Measurements from ENCODE around the gene CAPZB. TPM values are rescaled to one million over a fixed set of nuclear protein-coding genes. Genes with fewer than 3 reads are reported as not detected.

The CAPZB gene
- total RNA-seq, 1 experiment from 2014 or later: 348 TPM

DNA sequence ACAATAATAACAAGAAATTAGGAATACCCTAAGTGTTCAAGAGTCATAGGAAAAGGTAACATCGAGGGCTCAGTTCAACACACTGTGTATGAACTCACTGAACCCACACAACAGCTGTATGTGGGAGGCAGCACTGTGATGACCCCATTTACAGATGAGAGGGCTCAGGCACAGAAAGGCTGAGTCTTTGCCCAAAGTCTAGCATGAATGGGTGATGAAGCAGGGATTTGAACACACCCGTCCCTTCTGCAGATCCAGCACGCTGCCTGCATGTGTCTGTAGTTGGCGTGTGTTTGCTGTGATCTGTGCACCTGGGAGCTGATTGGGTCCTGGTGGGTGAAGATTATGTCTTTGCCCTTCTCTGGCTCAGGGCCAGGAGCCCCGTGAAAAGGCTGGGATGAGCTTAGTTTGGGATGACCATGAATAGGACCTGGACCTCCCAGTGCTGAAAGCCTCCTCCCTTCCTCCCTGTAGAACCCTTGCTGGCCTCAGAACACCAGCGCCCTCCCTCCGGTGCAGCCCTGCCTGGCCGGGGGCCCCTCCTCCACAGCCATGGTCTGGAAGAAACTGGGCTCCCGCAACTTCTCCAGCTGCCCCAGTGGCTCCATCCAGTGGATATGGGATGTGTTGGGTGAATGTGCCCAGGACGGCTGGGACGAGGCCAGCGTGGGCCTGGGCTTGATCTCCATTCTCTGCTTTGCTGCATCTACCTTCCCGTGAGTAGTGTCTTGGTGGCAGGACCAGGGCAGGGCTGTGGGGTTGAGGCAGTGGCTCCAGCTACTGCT, 168.0 kb downstream of the CAPZB start:
- TF ChIP-seq, protein P1, sequence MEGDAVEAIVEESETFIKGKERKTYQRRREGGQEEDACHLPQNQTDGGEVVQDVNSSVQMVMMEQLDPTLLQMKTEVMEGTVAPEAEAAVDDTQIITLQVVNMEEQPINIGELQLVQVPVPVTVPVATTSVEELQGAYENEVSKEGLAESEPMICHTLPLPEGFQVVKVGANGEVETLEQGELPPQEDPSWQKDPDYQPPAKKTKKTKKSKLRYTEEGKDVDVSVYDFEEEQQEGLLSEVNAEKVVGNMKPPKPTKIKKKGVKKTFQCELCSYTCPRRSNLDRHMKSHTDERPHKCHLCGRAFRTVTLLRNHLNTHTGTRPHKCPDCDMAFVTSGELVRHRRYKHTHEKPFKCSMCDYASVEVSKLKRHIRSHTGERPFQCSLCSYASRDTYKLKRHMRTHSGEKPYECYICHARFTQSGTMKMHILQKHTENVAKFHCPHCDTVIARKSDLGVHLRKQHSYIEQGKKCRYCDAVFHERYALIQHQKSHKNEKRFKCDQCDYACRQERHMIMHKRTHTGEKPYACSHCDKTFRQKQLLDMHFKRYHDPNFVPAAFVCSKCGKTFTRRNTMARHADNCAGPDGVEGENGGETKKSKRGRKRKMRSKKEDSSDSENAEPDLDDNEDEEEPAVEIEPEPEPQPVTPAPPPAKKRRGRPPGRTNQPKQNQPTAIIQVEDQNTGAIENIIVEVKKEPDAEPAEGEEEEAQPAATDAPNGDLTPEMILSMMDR (conservative IDR thresholded peaks at IDR 0.05): peak; percentile 54
- no peaks in the 10 kb centered on the region for H3K9me3 Mint-ChIP-seq
- Histone ChIP-seq H4K91ac (ENCODE audit: insufficient read length, low read depth, low read length) (no peak overlapping the region), H2AK5ac (ENCODE audit: insufficient read length, low read length) (no peak overlapping the region), H3K9ac (ENCODE audit: extremely low read depth, insufficient read length, low read length) (no peak overlapping the region), H3K4me1 (ENCODE audit: insufficient read depth, low read length) (no peaks in the 10 kb centered on the region), H3K14ac (ENCODE audit: insufficient read depth, low read length) (no peak overlapping the region), H2BK12ac (ENCODE audit: insufficient read length, low read depth, low read length) (no peak overlapping the region), H3K4ac (ENCODE audit: low read depth, low read length) (no peak overlapping the region), H2BK20ac (ENCODE audit: low read depth, low read length, poor library complexity, severe bottlenecking) (no peak overlapping the region), H3K23ac (ENCODE audit: insufficient read length, low read depth, low read length) (no peak overlapping the region), H4K5ac (ENCODE audit: insufficient read length, low read depth, low read length) (no peak overlapping the region), H3K18ac (ENCODE audit: insufficient read length, low read depth, low read length) (no peak overlapping the region), H4K20me1 (ENCODE audit: control insufficient read depth, insufficient read depth, insufficient read length) (no peaks in the 10 kb centered on the region), H2BK5ac (ENCODE audit: insufficient read length, low read length) (no peak overlapping the region), H3K56ac (ENCODE audit: insufficient read length, low read depth, low read length) (no peak overlapping the region), H2BK120ac (ENCODE audit: low read depth, low read length, poor library complexity, severe bottlenecking) (no peak overlapping the region), H2BK15ac (ENCODE audit: low read depth, low read length) (no peak overlapping the region), H3K79me2 (ENCODE audit: insufficient read depth, low read length) (no peaks in the 10 kb centered on the region), H4K8ac (replicated peaks; ENCODE audit: insufficient read length, low read depth, low read length) (no peak overlapping the region), H3K9me3 (ENCODE audit: control insufficient read depth, low read depth, low read length) (no peaks in the 10 kb centered on the region), H3K27ac (ENCODE audit: insufficient read length, low read depth, low read length) (no peak overlapping the region), H3T11ph (ENCODE audit: low read length) (no peak overlapping the region), H3K27me3 (ENCODE audit: insufficient read depth, low read length) (no peaks in the 10 kb centered on the region), H2AFZ (ENCODE audit: low read length) (no peak overlapping the region), H3K23me2 (ENCODE audit: insufficient read length, low read depth, low read length, poor library complexity, severe bottlenecking) (peaks cover 5% of the 10 kb centered on the region), H3K79me1 (ENCODE audit: insufficient read depth, low read depth, low read length, poor library complexity, severe bottlenecking) (no peaks in the 10 kb centered on the region), H3K4me2 (ENCODE audit: insufficient read depth, insufficient read length, low read length) (no peak overlapping the region)
- H3K4me3 Mint-ChIP-seq: no peak overlapping the region
- peak overlapping the region in 1 of 3 experiments; percentile 82; a peak in 1 of 7 replicates for H3K27ac Mint-ChIP-seq
- H3K27me3 Mint-ChIP-seq (ENCODE audit: low read depth): no peaks in the 10 kb centered on the region; the same call in 1 of the 2 replicates
- peaks cover 6 to 33% (median 28%) of the 10 kb centered on the region in 3 experiments; a peak in 6 of 7 replicates for H3K36me3 Mint-ChIP-seq (ENCODE audit: insufficient read depth in 1 of 3, low read depth in 3 of 3)
- peak; percentile 79 for DNase-seq
- WGBS (ENCODE audit: extremely low coverage, insufficient read length, low lambda C conversion rate): no CpG with 5 or more reads among the region's 13 CpGs
- peaks cover 10 to 13% of the 10 kb centered on the region in 2 experiments for H3K4me1 Mint-ChIP-seq

Data from H9 (cell line).